ENCODE results near the gene ERP44.

DNA sequence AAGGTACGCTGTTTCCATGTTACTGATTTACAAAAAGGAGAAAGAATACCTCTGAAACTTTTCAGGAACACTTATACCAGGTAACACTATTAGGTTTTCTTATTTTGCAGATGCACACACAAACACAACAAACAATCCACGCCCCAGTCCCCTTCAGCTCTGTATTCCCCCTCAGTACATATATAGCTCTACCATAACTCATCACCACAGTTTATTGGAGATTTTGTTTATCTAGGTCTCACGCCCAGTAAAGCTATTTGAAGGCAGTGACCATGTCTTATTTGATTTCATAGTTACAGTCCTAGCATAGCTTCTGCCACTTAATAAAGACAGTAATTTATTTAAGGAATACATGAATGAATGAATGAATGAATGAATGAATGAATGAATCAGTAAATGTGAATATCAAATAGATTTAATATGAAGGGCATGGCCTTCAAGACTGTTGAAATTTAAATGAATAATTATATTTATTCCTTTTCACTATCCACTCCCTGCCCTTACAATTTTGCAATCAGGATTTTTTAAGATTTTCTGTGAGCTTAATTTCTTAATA is 33.2 kb upstream of the ERP44 start:
- TF ChIP-seq, protein P1, sequence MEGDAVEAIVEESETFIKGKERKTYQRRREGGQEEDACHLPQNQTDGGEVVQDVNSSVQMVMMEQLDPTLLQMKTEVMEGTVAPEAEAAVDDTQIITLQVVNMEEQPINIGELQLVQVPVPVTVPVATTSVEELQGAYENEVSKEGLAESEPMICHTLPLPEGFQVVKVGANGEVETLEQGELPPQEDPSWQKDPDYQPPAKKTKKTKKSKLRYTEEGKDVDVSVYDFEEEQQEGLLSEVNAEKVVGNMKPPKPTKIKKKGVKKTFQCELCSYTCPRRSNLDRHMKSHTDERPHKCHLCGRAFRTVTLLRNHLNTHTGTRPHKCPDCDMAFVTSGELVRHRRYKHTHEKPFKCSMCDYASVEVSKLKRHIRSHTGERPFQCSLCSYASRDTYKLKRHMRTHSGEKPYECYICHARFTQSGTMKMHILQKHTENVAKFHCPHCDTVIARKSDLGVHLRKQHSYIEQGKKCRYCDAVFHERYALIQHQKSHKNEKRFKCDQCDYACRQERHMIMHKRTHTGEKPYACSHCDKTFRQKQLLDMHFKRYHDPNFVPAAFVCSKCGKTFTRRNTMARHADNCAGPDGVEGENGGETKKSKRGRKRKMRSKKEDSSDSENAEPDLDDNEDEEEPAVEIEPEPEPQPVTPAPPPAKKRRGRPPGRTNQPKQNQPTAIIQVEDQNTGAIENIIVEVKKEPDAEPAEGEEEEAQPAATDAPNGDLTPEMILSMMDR (conservative IDR thresholded peaks at IDR 0.05) = no peak
- no peak for TF ChIP-seq EZH2 (IDR thresholded peaks at IDR 0.05; ENCODE audit: low read depth)

Measured in PC-9 (cell line).